IPS-11a (cell line): ENCODE data around the gene RAD51B.

Experiments used
- H3K4me3 ChIP-seq: one replicate; pipeline ENCODE4 v1.5.1; 2013; ENCODE audit warnings: low read depth, low read length, control low read depth

Gene RAD51B

DNA sequence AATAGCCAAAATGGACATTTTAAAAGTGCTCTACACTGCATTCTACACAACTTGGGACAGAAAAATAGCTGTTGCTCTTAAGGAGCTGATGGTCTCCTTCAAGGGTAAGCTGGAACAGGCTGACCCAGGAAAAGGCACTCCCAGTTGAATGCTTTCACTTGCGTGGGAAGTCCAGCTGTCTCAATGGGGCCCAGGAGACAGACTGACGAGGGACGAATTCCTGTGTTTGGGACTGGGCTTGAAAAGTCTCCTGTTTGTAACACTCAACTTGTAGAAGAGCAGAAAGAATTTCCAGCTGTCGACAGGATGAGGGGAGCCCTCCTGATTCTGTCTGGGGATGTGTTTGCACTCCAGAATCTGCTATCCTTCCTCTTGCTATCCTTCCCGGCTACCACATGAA is 792.5 kb downstream of the RAD51B start:
- no peak overlapping the region for H3K4me3 ChIP-seq

DNA sequence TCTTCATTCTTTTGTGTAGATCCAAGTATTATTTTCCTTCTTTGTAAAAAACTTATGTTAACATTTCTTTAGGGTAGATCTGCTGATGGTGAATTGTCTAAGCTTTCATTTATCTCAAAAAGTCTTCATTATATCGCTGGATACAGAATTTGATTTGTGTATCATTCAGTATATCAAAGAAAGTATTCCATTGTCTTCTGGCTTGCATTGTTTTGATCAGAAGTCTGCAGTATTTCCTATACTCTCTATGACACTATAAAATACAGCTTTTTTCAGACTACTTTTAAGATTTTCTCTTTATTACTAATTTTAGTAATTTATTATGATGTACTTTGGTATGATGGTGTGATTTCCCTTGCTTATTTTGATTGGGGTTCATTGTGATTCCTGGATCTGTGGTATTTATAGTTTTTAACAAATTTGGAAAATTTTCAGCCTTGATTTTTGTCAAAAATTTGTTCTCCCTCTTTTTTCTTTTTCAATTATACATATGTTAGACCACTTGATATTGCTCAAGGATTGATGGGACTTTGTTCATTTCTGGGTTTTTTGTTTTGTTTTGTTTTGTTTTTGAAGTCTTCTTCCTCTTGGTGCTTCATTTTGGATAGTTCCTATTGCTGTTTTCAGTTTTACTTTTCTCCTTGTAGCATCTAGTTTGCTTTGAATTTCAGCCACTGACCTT is 796.8 kb downstream of the RAD51B start:
- H3K4me3 ChIP-seq = no peak overlapping the region

DNA sequence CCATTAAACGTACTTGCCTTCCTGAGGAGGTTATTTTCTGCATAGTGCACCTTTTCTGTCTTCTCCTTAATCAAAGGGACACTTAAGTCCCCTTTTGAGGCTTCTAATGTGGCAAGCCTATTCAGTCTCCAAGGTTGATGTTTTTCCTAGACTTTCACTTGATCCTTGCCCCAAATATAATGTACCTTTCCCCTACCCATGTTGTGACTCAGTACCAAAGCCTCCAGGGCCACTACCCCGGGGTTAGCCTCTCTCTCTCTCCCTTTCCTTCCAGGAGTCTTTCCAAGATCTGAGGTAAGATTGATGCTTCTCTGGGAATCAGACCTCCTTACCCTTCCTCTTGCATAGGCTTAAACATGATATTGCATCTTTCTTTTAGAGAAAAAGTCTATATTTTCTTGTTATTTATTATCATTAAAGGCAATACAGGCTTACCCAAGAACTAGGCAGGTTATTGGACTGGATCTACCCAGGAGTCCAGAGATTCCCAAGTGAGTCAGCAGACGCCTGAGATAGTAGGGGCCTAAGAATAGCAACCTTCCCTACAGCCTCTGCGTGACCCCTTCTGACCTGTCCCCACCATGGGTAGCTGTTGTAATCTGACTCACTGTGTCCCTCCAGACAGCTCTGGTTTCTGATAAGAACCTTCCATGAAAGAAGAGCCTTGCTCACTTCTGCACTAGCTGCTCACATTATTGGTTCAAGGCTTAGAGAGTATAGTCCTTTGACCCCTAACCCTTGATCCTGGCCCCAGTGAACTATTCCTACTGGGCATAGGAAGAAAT is 800.4 kb downstream of the RAD51B start:
- no peak overlapping the region for H3K4me3 ChIP-seq

DNA sequence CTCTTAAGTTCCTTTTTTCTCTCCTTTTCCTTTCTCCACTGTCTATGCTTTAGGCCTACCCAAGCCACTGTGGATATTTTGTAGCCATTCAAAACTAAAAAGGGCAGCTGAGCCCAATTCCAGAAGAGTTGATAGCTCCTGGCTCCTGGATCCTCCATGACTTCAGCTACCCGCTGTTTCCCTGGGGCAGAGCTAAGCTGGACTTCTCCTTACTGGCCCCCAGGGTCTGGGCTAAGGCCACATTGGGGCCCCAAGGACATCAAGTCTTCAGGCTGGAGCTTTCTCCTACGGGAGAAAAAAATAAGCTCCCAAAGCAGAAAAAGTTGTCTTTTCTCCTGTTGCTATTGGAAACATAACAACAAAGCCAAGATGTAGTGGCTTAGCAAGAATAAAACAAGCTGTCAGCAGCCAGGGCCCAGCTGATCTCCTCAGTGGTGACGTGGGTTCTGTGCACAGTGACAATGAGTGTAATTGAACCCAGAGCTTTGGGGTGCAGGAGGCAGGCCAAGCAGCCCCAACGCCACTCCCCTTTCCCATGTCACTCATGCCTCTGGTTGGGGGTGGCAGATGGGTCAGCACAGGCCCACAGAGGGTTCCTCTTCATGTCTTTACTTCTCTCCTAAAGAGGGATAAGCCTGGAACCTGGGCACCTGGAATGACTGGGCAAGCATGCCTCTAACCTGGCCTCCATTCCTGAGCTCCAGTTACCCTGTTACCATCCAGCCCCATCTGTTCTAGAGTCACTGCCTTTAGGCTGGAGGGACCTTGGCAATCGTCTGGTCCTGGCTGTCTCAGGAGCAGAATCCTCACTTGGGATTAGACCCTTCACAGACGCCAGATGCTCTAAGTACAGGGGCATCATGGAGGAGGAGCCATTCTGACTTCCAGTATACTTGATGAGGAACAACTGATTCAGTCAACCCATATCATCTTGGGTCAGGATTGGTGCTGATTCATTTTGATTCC is 802.1 kb downstream of the RAD51B start:
- no peak overlapping the region for H3K4me3 ChIP-seq

DNA sequence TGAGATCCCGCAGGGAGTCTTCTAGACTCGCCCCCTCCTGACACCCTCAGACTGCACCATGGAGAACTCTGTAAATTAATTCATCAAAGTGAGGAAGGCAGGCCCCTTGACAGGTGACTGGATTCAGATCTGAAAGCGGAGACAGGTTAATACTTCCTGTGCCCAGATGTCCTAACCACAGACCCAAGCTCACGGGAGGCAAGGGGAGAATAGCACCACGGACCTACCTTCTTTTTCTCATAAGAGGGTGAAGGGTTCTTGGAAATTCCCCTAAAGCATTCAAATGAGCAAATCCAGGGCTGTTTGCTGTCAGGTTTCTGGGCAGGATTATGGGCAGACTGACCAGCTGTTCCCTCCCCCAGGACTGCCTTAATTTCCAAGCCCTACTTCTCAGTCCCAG is 803.3 kb downstream of the RAD51B start:
- no peak overlapping the region for H3K4me3 ChIP-seq

DNA sequence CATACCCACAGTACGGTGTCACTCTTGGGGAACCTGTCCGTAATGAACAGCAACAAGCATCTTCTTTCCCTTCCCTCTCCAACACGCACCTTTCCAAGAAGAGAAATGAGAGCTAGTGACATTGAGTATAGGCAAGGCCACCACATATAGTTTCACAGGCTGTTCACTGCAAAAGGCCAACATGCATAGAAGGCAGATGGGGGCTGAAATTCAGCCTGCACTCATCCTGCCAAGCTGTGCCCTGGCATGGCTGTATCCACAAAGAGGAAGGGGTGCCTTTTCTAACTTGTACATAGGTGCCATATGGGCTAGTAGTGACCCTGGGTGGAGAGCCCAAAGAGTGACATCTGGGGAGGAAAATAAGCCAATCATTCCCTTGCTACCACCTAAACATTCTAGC is 803.7 kb downstream of the RAD51B start:
- H3K4me3 ChIP-seq = no peak overlapping the region

DNA sequence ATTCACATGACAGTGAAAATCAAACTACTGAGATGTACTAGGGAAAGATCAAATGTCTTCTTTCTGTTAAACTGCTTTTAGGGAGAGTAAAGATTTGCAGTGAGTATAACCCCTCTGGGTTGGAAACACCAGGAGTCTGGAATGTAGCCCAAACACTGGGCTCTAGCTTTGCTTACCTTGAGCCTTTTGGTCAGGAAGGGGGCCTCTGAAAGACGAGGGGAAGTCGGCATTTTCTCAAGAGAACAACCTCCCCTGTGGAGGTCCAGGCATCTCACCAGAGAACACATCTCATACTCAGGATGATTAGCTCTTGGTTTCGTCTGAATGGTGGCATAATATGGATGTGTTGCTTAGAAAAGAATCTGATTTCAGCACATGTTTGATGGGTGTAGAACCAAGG is 804.2 kb downstream of the RAD51B start:
- H3K4me3 ChIP-seq = no peak overlapping the region

DNA sequence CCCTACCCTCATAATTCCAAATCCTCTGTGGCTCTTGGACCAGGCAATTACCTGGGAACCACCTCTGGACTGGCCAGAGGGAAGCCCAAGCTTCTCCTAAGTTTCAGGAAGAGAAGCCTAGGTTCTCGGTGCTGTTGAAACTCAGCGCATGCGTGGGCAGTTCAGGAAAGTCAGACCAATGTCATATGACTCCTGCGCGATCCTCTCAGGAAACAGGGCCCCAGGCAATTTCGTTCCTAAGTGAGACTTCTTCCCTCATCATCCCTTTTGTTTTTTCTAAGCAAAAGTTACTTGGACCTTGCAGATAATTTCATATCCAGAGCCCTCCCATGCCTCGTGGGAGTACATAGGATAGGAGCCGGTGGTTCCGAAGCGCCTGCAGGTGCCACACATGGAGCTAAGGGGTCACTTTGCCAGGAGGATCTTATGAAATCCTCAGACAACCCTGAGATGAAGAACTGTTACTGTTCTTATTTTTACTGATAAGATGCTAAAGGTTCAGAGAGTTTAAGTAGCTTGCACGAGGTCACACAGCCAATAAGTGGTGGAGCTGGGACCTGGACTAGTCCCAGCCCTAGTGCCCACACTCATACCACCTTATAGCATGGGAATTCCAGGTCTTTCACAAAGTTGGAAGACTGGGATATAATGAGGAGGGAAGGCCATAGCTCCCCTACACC is 805.1 kb downstream of the RAD51B start:
- no peak overlapping the region for H3K4me3 ChIP-seq

DNA sequence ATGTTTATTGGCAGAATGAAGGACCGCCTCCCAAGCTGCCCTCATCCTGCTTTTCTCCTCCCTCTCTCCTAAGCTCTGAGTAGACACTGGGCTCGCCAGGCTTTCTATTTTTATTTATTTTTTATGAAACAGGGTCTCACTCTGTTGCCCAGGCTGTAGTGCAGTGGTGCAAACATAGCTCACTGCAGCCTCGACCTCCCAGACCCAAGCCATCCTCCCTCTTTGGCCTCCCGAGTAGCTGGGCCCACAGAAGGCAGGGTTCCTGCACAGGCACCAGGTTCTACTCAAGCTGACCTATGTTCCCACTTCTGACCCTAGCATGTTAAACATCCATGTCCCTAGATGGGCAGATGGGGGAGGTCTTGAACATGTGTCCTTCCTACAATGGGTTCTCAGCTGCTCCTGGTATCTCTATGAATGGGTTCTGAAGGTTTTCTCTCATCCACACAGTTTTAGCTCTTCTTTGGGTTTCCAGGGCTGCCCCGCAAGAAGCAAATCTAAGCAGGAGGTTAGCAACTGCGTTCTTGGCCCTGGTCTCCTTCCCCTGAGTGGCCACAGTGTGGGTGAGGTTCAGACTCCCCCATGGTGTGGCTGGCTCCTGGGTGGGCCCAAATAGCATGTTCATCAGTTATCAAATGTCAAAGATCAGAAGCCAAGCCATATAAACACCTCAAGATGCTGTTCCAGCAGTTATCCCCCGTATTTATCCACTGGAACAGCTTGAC is 805.9 kb downstream of the RAD51B start:
- no peak overlapping the region for H3K4me3 ChIP-seq

DNA sequence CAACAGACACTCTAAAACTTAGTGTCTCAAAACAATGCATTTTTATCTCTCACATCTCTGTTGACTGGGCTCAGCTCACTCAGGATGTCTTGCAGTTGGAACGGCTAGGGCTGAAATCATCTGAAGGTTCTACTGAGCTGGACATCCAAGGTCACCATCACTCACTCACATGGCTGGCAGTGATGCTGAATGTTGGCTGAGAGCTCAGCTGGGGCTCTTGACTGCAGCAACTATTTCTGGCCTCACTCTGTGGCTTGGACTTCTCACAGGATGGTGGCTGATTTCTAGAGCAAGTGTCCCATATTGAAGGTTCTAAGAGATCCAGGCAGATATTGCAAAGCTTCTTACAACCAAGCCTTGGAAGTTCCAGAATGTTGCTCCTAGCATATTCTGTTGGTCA is 806.8 kb downstream of the RAD51B start:
- no peak overlapping the region for H3K4me3 ChIP-seq

DNA sequence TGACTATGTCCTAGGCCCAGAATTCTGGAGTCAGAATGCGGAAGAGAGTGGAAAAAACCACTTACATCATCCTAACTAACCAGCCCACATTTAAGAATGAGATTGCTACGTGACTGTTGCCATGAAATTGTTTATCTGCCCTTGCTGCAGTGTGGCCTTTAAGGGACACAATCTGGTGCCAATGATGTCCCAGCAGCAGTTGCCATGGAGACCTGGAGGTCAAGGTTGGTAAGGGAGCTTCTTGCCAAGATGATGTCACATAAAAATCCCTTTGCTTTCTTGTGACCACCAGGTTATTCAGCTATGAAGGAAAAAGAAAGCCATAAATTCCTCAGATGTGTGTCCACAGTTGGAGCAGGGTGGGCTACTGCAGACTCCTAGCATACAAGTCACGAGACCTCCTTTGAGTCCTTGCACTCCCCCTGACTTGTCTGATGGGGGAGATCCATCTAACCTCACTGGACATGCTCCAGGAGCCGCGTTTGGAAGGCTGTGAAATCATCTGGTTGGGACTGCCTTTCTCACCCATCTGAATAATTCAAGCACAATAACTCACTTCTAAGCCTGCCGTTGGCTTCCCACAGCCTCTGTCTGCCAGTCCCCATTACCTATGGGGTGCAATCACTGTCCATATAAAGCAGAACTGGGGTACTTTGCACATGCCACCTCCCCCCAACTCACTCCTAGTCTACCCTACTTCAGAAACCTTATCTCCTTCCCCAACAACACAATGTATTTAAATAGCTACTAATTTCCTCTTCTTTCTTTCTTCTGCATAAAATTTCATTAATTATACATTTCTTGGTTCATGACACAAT is 807.7 kb downstream of the RAD51B start:
- H3K4me3 ChIP-seq = no peak overlapping the region

DNA sequence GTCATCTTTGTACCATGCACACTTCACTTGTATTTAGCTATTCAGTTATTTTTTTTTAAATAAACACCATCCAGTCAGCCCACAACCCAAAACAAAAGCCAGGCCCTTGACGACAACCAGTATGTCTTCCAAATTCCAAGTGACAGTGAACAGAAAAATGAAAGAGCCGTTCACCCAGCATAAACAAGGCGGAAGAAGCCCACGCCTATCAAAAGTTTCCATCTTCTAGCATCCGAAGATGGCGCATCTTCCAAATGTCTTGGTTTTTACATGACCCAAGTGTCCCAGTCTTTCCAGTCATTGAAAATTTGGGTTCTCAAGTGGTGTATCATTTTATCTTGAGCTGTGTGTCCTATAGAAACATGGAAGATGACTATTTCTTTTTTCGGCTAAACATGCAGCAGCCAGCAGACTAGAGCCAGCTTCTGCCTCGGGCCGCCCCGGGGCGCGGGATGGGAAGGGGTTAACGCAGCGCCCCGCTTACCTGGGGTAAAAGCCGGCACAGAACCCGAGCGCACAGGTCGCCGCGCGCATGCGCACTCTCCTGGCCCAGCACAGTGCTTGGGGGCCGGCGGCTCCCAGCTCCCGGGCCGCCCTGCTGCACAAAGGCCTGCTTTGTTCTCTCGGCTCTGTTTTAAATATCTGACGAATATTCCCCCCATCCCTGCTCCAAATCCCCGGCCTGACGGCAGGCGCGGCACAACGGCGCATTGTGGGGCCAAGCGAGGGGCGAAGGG is 808.5 kb downstream of the RAD51B start:
- peak overlapping the region; percentile 18 for H3K4me3 ChIP-seq

DNA sequence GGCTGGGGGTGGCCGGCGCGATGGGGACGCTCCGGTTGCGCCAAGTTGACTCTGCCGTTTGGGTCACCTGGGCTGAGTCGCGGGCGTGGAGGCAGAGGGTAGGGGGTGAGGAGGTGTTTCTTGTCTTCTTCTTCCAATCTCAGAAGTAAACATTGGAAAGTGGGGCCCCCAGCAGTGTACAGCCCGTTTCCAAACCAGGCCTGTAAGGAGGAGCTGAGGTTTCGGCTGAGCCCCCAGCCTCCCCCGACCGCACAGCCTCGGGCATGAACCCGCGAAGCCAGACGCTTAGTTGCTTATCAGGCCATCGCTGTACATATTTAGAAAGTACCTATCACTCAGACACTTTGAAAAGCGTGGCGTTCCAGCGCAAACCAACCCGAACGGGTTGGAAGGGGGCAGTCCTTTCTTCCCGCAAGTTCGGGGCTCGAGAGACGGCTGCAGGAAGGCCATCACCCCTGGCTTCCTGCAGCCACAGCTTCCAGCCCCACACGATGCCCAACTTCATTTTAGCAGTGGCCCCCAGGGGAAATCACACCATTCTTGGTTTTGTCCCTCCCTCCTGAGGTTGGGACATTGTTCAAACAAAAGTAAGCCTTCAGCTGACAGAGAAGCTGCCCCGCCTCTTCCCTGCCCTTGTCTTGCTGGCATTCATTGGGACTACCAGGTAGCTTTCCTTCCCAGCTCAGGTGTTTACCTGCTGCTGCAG is 809.2 kb downstream of the RAD51B start:
- peak overlapping the region; percentile 18 for H3K4me3 ChIP-seq

DNA sequence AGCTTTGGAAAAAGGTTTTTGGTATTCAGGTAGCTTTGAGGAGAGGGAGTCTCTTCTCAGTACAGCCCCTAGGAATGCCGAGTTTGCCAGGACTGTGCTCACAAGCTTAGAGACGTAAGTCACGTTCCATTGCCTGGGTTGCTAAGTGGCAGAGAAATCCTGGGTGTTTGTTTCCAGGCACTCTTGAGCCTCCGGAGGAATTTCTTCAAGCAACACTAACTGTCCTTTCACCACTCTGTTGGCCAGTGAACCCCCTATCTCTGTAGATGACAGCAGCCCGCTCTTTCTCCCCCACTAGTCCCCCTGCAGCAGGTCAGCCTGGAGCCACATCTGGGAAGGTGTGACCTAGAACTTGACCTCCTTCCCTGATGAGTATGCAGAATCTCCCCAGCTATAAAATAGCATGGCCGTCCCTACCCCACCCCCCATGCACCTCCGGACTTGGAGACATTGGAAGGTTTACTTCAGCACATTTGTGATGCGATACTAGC is 810.5 kb downstream of the RAD51B start:
- H3K4me3 ChIP-seq = no peak overlapping the region

DNA sequence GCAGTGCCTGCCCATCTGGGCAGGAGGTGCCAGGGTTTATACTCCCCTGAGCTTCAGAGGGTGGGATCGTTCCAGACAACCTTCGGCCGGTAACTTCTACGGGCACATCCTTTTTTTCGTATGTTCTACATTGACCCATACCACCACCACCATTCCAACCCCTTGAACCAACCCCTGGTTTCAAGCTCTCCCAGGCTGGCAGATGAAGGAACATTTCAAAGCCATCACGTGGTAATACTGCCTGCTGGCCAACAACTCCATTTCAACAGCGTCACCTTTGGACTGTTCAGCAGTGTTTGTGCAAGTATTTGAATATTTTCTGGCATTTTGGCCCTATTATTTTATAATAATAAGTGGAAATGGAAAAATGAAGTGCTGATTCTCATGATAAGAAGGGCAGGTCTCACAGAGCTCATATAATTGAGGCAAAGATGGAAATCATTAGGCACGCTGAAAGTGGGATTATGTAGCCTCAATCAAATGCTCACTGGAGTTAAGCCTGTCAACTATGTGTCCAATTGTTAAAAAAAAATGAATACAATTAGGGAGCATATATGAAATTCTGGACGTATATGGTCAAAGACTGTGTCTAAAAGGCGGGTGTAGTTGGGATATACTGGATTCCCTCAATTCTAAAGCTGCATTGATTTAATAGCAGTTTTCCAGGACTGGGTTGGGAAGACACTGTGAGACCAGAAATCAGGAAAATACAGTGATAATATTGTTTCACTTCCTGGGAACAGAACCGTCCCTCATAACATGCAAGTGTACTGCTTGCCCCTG is 811.2 kb downstream of the RAD51B start:
- no peak overlapping the region for H3K4me3 ChIP-seq

DNA sequence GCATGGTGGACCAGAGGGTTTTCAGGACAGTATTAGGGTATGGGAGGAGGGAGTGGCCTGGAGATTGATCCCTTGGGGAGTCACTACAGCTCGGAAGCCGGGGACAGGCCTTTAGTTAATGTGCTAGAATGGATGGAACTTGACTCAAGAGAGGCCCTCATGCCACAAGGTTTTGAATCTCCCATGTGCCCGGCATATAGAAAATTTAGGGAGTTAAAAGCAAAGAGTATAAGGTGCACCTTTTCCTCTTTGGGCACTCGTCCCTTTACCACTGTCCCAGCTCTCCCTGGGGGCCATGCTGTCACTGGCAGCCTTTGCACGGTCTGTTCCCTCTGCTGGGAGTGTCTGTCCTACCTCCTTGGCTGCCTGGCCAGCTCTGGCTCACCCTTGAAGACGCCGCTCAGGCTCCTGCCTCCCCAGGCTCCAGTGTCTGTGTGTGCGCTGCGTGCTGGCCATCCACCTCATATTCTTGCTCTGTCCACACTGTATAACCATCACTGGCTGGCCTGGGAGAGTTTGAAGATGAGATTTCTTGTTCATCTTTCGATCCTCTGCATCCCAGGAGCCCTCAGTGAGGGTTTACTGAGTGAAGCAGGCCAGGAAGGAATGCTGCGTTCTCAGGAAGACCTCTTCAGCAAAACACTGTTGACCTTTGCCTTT is 811.9 kb downstream of the RAD51B start:
- H3K4me3 ChIP-seq = no peak overlapping the region
